IPS-NIHi7 (cell line): ENCODE results near the gene PHF21B.

Experiments used
- DNase-seq: peaks from one replicate; pipeline ENCODE4 v3.0.0; 2012; ENCODE audit warnings: mixed read lengths; ENCODE audit errors: extremely low spot score

The PHF21B gene

GRCh38 chr22:44845796-44846720 lies 163.7 kb downstream of the PHF21B start:
- DNase-seq: no peak

- no peak for DNase-seq
Measured at GRCh38 chr22:44845191-44845590, 164.6 kb downstream of the PHF21B start.

GRCh38 chr22:44842417-44842816 lies 167.4 kb downstream of the PHF21B start:
- DNase-seq: no peak

GRCh38 chr22:44840611-44841322 lies 169.0 kb downstream of the PHF21B start:
- DNase-seq: no peak

- DNase-seq: no peak
Measured at GRCh38 chr22:44839721-44840120, 170.1 kb downstream of the PHF21B start.

- no peak for DNase-seq
Measured at GRCh38 chr22:44839061-44839460, 170.7 kb downstream of the PHF21B start.

GRCh38 chr22:44838316-44839016 lies 171.3 kb downstream of the PHF21B start:
- DNase-seq: no peak

- DNase-seq: no peak
Measured at GRCh38 chr22:44837481-44837880, 172.3 kb downstream of the PHF21B start.

GRCh38 chr22:44834065-44834464 lies 175.7 kb downstream of the PHF21B start:
- no peak for DNase-seq

- no peak for DNase-seq
Measured at GRCh38 chr22:44831885-44832284, 177.9 kb downstream of the PHF21B start.
